DMS 273 treated with DMSO at 0.1 percent for 48 hours (cell line): ENCODE results near the gene IGSF8.
"Not testable (repeated sequence)": the region's sequence is repeated elsewhere in the genome, so short reads cannot be mapped to it uniquely, and the experiment has no call there.

Experiments
- DNase-seq: peaks from one replicate; lab custom pipeline; 2025; lab: John Stamatoyannopoulos, UW

IGSF8 gene

DNA sequence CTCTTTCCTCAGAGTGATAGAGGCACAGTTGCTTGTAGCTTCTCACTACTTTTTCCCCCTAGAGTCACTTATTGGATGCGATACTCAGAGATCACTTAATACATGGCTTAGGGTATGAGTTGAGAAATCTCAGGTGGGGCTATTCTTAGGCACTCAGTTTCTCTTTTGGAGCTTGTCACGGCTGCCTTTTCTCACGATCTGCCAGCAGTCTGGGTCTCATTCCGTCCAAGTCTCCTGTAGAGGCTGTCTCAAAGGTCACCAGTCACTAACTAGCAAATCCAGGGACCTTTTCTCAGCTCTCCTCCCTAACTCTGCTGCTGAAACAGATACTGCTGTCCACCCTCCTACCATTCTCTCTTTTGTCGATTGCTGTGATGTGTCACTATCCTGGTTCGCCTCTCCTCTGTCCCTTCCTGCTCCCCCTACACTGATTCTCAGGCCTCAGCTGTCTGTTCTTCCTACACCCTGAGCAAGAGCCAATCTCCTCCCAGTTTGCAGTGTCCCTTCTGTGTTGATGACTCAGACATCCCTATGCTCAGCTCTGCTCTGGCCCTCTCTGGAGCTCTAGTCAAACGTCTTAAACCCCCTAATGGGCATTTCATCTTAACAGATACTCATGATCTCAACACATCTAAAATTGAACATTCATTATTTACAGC is 29.6 kb upstream of the IGSF8 start:
- no peak for DNase-seq

DNA sequence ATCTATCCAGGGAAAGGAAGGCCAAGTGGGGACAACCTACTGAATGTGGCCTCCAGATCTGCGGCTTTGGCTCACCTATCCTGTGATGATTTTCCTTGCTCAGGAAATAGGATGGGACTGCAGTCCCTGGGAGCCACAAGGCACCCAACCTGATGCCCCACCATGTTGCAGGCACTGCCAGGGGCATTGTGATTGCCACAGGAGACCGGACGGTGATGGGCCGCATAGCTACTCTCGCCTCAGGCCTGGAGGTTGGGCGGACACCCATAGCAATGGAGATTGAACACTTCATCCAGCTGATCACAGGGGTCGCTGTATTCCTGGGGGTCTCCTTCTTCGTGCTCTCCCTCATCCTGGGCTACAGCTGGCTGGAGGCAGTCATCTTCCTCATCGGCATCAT is 29.0 kb upstream of the IGSF8 start:
- no peak for DNase-seq

DNA sequence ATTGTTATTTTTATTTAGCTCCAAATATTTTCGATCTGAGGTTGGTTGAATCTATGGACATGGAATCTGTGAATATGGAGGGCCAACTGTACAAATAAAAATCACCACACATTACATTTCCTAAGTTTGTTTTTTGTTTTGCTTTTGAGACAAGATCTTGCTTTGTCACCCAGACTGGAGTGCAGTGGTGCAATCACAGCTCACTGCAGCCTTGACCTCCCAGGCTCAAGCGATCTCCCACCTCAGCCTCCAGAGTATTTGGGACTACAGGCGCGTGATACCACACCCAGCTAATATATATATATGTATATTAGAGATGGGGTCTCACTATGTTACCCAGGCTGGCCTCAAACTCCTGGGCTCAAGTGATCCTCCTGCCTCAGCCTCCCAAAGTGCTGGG is 27.9 kb upstream of the IGSF8 start:
- DNase-seq: not testable (repeated sequence)

GRCh38 chr1:160125746-160126145 is 27.3 kb upstream of the IGSF8 start:
- DNase-seq: no peak

GRCh38 chr1:160124705-160125478 is 26.5 kb upstream of the IGSF8 start:
- DNase-seq: no peak

GRCh38 chr1:160123726-160124125 is 25.3 kb upstream of the IGSF8 start:
- DNase-seq: no peak

DNA sequence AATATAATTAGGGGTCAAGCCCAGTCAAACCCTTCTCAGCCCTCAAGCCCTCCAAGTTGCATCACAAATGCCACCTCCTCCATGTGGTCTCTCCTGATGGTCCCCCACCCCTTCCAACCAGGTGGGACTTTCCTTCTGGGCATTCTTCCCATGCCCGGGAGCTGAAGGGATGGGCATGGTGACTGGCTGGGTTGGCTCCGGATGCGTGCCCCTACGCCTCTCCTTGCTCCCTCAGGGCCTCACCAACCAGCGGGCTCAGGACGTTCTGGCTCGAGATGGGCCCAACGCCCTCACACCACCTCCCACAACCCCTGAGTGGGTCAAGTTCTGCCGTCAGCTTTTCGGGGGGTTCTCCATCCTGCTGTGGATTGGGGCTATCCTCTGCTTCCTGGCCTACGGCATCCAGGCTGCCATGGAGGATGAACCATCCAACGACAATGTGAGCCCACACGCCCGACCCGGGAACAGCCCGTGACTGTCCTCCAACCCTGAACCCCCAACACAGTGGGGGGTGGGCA is 24.6 kb upstream of the IGSF8 start:
- no peak for DNase-seq

DNA sequence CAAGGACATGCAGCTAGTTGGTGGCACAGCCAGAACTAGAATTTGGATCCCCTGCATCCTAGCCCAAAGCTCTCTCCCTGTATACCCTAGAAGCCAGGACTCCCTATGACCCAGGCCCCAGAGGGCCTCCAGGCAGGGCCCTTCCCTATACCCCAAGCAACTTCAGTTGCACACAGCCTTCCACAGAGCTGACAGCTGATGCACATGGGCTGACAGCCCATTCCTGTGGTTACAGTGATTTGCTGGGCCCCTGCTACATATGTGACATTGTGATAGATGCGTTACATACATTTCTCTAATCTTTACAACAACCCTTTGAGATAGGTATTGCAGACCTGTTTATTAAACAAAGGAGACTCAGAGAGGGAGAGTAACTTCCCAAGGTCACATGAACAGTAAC is 23.0 kb upstream of the IGSF8 start:
- DNase-seq: no peak

GRCh38 chr1:160120797-160121196 is 22.4 kb upstream of the IGSF8 start:
- DNase-seq: no peak

GRCh38 chr1:160118928-160119327 is 20.5 kb upstream of the IGSF8 start:
- no peak for DNase-seq

GRCh38 chr1:160117709-160118183 is 19.3 kb upstream of the IGSF8 start:
- no peak for DNase-seq

DNA sequence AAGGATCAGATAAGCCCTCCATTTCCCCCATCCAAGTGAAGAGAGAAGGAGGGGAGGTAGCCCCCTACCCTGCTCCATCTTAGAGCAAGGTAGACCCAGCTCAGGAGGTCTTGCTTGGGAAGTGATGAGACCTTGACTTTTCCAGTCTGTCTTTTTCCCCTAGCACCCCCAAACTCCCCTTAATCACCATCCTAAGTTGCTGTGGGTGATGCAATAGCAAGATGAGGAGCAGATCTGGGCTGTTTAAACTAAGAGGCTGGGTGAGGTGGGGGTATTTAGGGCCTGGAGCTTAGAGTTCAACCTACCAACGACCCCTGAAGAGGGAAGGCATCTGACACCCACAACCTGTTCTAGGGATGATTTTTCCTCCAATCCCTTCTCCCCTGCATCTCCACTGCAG is 18.9 kb upstream of the IGSF8 start:
- no peak for DNase-seq

- no peak for DNase-seq
Measured at GRCh38 chr1:160116283-160117147, 18.1 kb upstream of the IGSF8 start.

DNA sequence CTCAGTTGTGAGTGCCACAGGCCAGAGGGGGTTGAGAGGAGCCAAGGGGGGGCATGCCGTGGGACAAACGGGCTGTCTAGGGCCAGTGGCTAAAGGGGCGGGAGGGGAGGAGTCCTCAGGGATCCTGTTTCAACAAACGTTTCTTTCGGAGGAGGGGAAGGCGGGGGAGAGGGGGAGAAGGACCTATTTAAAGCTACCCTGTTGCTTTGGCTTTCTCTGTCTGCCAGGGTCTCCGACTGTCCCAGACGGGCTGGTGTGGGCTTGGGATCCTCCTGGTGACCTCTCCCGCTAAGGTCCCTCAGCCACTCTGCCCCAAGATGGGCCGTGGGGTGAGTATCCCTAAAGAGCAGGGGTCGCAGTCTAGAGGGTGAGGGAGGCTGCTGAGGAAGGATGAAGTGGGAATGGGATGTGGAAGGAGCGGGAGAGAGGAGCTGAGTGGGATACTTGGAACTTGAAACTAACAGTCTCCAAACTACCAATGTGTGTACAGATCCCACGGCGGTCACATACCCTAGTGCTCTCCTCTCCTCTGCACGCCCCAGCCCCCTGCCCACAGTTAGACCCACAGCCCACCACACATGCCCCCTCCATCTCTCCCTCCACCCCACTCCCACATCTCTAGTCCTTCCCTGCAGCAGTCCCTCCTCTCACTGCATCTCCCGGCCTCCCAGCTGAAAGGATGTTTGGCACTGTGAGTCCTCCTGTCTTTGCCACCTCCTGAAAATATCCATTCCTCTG is 17.3 kb upstream of the IGSF8 start, which contains the start of gene ATP1A2:
Gene ATP1A2, plus strand, starts transcription at position 215 of the 738 bp plus-strand sequence. Its CDS starts 103 bp downstream, at position 318.
- DNase-seq: no peak

DNA sequence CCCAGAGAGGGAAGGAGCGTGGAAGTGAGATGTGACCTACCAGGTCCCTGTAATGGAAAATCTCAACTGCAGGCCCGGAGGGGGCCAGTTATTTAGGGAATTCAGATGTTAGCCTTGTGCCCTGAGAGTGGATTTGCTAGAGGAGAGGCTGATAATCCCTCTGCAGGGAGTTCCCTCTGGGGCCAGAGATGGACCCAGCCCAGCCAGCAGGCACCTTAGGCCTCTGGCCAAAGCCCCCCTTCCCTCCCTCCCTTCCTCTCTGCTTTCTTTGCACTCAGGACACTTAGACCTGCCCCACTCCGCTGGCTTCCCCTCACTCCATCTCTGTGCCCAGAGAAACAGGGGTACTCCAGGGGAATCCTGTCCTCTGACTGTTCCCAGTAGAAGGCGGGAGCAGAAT is 15.7 kb upstream of the IGSF8 start:
- no peak for DNase-seq

GRCh38 chr1:160113407-160113806 is 15.0 kb upstream of the IGSF8 start:
- DNase-seq: no peak

- no peak for DNase-seq
Measured at GRCh38 chr1:160112357-160112756, 13.9 kb upstream of the IGSF8 start.

- not testable (repeated sequence) for DNase-seq
Measured at GRCh38 chr1:160111462-160111861, 13.0 kb upstream of the IGSF8 start.

- no peak for DNase-seq
Measured at GRCh38 chr1:160109686-160110085, 11.3 kb upstream of the IGSF8 start.

DNA sequence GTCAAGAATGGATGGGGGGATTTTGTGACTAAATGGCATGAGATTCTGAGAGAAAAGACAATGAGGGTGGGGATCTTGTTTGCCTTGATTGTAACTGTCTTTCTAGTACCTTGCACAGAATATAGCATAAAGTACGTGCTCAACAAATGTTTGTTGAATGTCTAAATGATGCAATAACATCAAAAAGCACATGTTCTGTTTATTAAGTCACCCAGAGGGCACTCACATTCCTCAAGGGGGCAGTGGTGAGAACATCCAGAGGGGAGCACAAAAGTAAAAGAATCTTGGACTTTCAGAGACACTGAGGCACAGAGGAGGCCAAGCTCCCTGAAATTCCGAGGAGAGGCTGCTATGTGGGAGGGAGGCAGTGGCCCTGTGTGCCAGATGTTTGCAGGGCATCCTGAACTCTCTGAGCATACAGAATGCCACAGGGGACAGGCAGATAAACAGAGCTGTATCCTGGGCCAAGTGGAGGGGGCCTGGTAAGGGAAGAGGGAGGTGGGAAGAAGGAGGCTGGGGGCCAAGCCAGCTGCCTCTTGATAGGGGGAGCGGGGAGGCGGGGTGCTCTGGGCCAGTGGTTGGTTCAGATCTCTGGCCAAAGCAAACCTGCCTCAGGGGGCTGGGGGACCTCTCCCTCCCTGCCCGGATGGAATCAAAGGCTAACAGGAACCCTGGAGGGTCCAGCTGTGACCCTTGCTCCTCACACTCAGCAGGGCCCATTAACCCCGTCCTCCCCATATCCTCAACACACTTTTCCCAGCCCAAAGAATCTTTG is 10.7 kb upstream of the IGSF8 start:
- no peak for DNase-seq

- DNase-seq: no peak
Measured at GRCh38 chr1:160107512-160107911, 9.1 kb upstream of the IGSF8 start.
